Activated CD4-positive, alpha-beta T cell treated with anti-CD3 and anti-CD28 coated beads for 36 hours (primary cell): ENCODE measurements around the gene PLCB1. TPM values are rescaled to one million over a fixed set of nuclear protein-coding genes. Genes with fewer than 3 reads are reported as not detected.

Source experiments
- ATAC-seq: fragments of 200-7000 bp; cut with Tn5 transposase; one replicate; pipeline ENCODE4 v1.10.0; 2021; ENCODE audit warnings: mild to moderate bottlenecking, moderate library complexity
- CTCF ChIA-PET: fragments of 350-600 bp; sonication (Branson Sonifier 250); formaldehyde crosslinking; loops from one replicate; lab custom pipeline; 2021; ENCODE audit warnings: antibody characterized with exemption; lab: Charles Lee
- POLR2A ChIA-PET: fragments of 350-600 bp; sonication (Branson Sonifier 250); formaldehyde crosslinking; loops from one replicate; lab custom pipeline; 2021; ENCODE audit warnings: antibody characterized with exemption, inconsistent platforms; lab: Charles Lee
- DNase-seq: peaks from one replicate; pipeline ENCODE4 v3.0.0-alpha.2; 2020
- H3K27ac Mint-ChIP-seq: one replicate; pipeline ENCODE4 v1.8.0; 2021; ENCODE audit warnings: mixed read lengths
- H3K27me3 Mint-ChIP-seq: one replicate; pipeline ENCODE4 v1.8.0; 2021; ENCODE audit warnings: mixed read lengths
- H3K36me3 Mint-ChIP-seq: one replicate; pipeline ENCODE4 v1.8.0; 2021; ENCODE audit warnings: low read depth, mixed read lengths
- H3K4me1 Mint-ChIP-seq: one replicate; pipeline ENCODE4 v1.8.0; 2021; ENCODE audit warnings: mixed read lengths
- H3K4me3 Mint-ChIP-seq: one replicate; pipeline ENCODE4 v1.8.0; 2021; ENCODE audit warnings: mild to moderate bottlenecking, moderate library complexity, mixed read lengths
- H3K9me3 Mint-ChIP-seq: one replicate; pipeline ENCODE4 v1.8.0; 2021; ENCODE audit warnings: low read depth, mixed read lengths
- intact Hi-C, 2 experiments: fragments of 100-400 bp; cut with DNase I in 1 of 2; cut with micrococcal nuclease in 1 of 2; formaldehyde crosslinking; loops; one replicate each; pipeline versions ENCODE4 v1.14.2 to v1.15.1; 2022 to 2024; cut with DNase I, micrococcal nuclease
- total RNA-seq, 2 experiments: library from RNA; stranded (reverse); gene quantifications; one replicate each; pipeline ENCODE4 v1.2.3, GENCODE V29; 2021

The PLCB1 gene
- total RNA-seq, 2 experiments from 2014 or later = 1.4 to 1.5 TPM

DNA sequence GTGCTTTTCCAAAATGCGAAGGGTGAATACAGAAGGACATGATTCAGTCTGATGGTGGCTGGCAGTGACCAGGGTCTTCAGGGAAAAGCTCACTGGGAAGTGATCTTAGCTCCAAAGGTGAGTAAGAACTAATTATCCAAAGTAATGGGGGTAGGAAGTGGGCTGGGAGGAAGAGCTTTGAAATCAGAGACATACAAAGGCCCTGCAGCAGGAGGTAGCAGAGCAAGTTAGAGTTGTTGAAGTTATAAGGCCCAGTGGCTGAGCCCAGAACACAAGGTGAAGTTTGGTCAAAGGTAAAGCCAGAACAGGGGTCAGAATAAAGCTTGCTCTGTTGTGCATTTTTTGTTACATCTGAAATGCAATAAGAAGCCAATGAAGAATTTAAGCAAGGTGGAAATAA lies 81.2 kb downstream of the PLCB1 start:
- DNase-seq (no peak), ATAC-seq (no peak)
- peaks cover 57% of the 10 kb centered on the region for H3K4me1 Mint-ChIP-seq
- peak overlapping the region; percentile 72 for H3K27ac Mint-ChIP-seq
- no peak overlapping the region for H3K4me3 Mint-ChIP-seq
- ChIA-PET POLR2A (no interaction called here), CTCF (interaction anchor here (0.6 to 1.5 kb wide), 3 partner anchors 55 to 157 kb away, joined by 3 to 4 read pairs (median 3); no protein-coding TSS in a partner anchor)
- intact Hi-C loops = loop anchor here (2.0 to 5.0 kb wide), 5 partner anchors 56 to 196 kb away; partner anchors contain the start of genes PLCB1 (in 1 of the 2) and TMX4 (in 1 of the 2)
- H3K27me3 Mint-ChIP-seq = no peaks in the 10 kb centered on the region
- H3K36me3 Mint-ChIP-seq = no peaks in the 10 kb centered on the region
- no peaks in the 10 kb centered on the region for H3K9me3 Mint-ChIP-seq

DNA sequence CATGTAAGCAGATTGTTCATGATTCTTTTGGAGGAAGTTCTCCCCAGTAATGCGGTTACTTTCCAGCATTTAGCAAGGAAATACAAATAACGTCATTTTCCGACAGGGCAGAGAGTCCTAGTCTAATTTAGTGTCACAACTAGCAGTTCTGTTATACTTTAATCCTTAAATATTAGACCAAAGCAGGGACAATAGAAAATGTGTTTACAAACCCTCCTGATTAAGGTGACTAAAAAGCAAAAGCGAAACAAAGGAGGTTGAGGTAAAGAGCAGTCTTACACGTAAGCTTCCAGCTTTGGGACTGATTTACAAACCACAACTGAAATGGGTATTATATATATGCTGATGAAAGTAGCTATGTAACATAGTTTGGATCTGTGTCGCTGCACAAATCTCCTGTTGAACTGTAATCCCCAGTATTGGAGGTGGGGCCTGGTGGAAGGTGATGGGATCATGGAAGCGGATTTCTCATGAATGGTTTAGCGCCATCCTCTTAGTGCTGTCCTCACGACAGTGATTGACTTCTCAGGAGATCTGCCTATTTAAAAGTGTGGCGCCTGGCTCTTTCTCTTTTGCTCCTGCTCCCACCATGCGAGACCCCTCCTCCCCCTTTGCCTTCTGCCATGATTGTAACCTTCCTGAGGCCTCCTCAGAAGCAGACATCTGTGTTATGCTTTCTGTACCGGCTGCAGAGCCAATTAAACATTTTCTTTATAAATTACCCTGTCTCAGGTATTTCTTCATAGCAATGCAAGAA lies 81.9 kb downstream of the PLCB1 start:
- Mint-ChIP-seq H3K4me1 (peaks cover 55% of the 10 kb centered on the region), H3K27ac (peak overlapping the region; percentile 80), H3K9me3 (no peaks in the 10 kb centered on the region), H3K36me3 (no peaks in the 10 kb centered on the region), H3K4me3 (peak overlapping the region; percentile 53), H3K27me3 (no peaks in the 10 kb centered on the region)
- ChIA-PET CTCF (no interaction called here), POLR2A (no interaction called here)
- intact Hi-C loops = loop anchor here (2.0 to 5.0 kb wide), 5 partner anchors 57 to 197 kb away; partner anchors contain the start of genes PLCB1 (in 1 of the 2) and TMX4 (in 1 of the 2)
- DNase-seq (peak; percentile 13), ATAC-seq (peak; percentile 81)

DNA sequence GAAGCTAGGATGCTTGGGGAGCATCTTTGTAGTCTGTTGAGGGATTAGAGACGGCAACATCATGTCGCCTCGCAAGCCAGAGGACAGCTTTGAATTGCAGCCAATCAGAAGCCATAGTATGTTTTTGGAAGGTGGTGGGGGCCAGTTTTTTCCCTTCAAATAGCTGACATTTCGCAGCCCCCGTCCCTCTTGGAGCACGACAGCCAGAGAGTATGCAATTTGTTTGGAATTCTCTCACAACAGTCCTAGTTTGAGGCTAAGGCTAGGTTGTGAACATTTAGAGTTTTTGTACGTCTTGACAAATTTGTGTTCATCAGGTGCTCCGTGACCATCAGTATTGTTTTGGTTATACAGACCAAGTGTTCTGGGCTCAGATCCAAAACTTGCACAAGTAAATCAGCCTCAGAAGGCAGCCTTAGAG lies 83.3 kb downstream of the PLCB1 start:
- ChIA-PET POLR2A (no interaction called here), CTCF (interaction anchor here (1.5 kb wide), 1 partner anchor 59 kb away, joined by 3 read pairs; no protein-coding TSS in a partner anchor)
- no peak for ATAC-seq
- H3K4me3 Mint-ChIP-seq = no peak overlapping the region
- H3K36me3 Mint-ChIP-seq = no peaks in the 10 kb centered on the region
- intact Hi-C loops = loop anchor here (5.0 kb wide), 2 partner anchors 57 to 182 kb away; no protein-coding TSS in a partner anchor
- no peaks in the 10 kb centered on the region for H3K9me3 Mint-ChIP-seq
- peaks cover 52% of the 10 kb centered on the region for H3K4me1 Mint-ChIP-seq
- no peak for DNase-seq
- H3K27ac Mint-ChIP-seq = no peak overlapping the region
- no peaks in the 10 kb centered on the region for H3K27me3 Mint-ChIP-seq

DNA sequence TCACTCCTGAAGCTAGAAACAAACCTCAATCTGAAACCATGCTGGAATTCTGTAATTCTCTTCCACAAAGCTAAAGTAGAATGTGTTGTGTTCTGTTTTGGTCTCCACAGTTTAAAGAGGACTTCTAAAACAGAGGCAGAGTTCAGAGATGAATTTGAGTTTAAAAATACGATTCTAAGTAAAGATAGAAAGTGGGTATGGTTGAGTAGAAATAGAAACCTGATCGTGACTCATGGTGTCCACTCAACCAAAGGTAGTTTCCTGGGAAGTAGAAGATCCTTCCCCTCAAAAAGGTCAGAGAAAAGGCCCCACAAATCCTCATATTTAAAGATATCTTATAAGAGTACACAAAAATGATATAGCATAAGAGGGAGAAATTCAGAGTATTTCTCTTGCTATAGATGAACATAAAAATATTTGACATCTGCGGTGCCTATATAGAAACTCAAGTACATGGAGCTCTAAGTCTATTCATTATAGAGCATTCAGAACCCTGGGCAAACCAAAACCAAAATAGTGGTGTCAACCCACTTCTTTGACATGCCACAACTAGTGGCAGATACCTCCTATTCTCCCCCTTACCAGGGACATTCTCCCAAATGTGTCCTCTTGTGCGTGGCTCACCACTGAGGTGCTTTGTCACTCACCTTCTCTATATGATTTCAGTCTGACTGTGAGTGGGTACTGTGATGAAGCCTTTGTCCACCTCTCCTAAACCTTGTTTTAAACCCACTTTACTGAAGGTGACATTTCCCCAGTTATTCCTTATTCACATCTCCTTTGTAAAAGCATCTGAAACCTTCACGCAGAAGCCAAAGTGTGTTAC lies 84.5 kb downstream of the PLCB1 start:
- Mint-ChIP-seq H3K27me3 (no peaks in the 10 kb centered on the region), H3K4me3 (no peak overlapping the region), H3K4me1 (peaks cover 46% of the 10 kb centered on the region), H3K9me3 (no peaks in the 10 kb centered on the region), H3K27ac (peak overlapping the region; percentile 1), H3K36me3 (no peaks in the 10 kb centered on the region)
- DNase-seq (peak; percentile 17), ATAC-seq (peak; percentile 41)
- ChIA-PET POLR2A (interaction anchor here (0.6 kb wide), 1 partner anchor 57 kb away, joined by 3 read pairs; no protein-coding TSS in a partner anchor), CTCF (interaction anchor here (1.5 kb wide), 1 partner anchor 61 kb away, joined by 3 read pairs; no protein-coding TSS in a partner anchor)
- intact Hi-C loops = loop anchor here (5.0 kb wide), 2 partner anchors 56 to 181 kb away; no protein-coding TSS in a partner anchor

DNA sequence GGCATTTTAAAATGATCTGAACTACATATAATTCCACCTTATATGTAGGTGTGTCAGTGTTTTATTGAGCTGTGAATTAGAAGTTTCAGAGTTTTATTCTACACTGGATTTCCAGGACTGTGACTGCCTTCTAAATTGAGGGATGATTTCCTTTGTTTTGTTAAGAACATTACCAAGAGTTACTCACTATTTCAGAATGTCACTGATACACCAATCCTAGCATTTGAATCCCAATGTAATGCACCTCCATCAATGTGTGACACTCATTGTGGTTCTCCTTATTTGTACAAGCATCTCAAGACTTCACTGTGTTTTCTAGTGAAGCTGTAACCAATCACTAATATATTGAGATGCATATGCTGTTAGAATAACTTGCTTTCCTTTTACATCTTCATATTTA lies 86.8 kb downstream of the PLCB1 start:
- intact Hi-C loops = loop anchor here (5.0 kb wide), 2 partner anchors 53 to 178 kb away; no protein-coding TSS in a partner anchor
- DNase-seq (no peak), ATAC-seq (no peak)
- POLR2A ChIA-PET = no interaction called here
- H3K4me1 Mint-ChIP-seq = peaks cover 32% of the 10 kb centered on the region
- H3K27ac Mint-ChIP-seq = no peak overlapping the region
- CTCF ChIA-PET = no interaction called here
- no peaks in the 10 kb centered on the region for H3K9me3 Mint-ChIP-seq
- H3K27me3 Mint-ChIP-seq = no peaks in the 10 kb centered on the region
- no peak overlapping the region for H3K4me3 Mint-ChIP-seq
- H3K36me3 Mint-ChIP-seq = no peaks in the 10 kb centered on the region

DNA sequence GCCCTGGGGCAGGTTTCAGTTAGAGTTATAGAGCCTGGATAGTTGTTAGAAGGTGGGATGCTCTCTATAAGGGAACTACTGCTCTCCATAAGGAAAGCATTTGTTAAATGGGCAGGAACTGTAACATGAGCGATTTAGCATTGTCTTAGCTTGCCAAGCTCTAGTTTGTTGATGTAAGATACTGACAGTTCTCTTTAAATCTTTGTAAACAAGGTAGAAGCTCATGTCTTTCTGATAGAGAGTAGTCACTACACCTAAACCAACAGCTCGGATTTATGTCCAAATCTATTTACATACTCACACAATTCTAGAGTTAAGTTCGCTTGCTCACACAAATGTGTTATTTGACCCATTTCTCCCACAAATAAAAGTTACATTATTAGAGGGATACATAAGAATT lies 87.3 kb downstream of the PLCB1 start:
- POLR2A ChIA-PET = no interaction called here
- Mint-ChIP-seq H3K36me3 (no peaks in the 10 kb centered on the region), H3K4me1 (peaks cover 27% of the 10 kb centered on the region), H3K9me3 (no peaks in the 10 kb centered on the region), H3K4me3 (no peak overlapping the region), H3K27ac (no peak overlapping the region), H3K27me3 (no peaks in the 10 kb centered on the region)
- intact Hi-C loops = loop anchor here (5.0 kb wide), 2 partner anchors 53 to 178 kb away; no protein-coding TSS in a partner anchor
- no peak for DNase-seq
- CTCF ChIA-PET = no interaction called here
- no peak for ATAC-seq

DNA sequence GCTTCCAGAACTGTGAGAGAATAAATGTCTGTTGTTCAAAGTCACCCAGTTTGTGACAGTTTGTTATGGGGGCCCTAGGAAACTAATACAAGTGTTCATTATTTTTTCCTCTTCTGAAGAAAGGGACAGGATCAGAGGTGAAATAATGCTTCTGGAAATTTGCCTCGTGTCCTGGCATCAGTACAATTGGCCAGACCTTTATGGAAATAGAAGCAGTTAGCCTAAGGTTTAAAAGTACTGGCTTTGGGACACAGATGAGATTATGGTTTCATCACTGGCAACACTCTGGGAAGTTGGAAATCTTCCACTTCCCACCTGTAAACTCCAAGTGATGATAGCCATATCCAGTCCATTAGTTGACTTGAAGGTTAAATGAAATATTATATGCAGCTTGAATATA lies 88.7 kb downstream of the PLCB1 start:
- Mint-ChIP-seq H3K27me3 (no peaks in the 10 kb centered on the region), H3K9me3 (no peaks in the 10 kb centered on the region), H3K4me3 (no peak overlapping the region), H3K27ac (no peak overlapping the region), H3K36me3 (no peaks in the 10 kb centered on the region), H3K4me1 (peaks cover 15% of the 10 kb centered on the region)
- ATAC-seq (no peak), DNase-seq (no peak)
- intact Hi-C loops = no loop called here
- CTCF ChIA-PET = no interaction called here
- POLR2A ChIA-PET = interaction anchor here (0.6 kb wide), 1 partner anchor 68 kb away, joined by 3 read pairs; no protein-coding TSS in a partner anchor

DNA sequence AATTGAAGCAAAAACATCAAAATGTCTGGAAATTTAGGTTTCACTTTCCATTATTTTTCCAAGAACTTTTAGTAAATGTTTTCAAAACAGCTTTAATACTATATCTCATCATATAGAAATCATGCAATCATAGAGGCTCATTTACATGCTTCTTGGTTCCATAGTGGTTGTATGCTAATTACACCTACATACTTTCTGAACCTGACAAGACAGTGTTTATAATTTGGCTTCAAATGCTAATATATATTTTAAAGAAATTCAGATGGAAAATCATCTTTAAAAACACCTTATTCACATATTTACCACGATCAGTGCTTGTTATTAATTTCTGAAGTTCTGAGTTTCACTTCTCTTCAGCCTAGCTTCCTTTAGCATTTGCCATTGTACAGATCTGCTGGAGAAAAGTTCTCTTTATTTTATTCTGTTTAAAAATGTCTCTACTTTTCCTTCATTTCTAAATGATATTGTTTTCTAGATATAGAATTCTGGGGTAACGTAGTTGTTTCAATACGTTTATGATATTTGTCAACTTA lies 89.9 kb downstream of the PLCB1 start:
- Mint-ChIP-seq H3K4me3 (no peak overlapping the region), H3K9me3 (no peaks in the 10 kb centered on the region), H3K27me3 (no peaks in the 10 kb centered on the region), H3K36me3 (no peaks in the 10 kb centered on the region), H3K27ac (no peak overlapping the region), H3K4me1 (peaks cover 3% of the 10 kb centered on the region)
- CTCF ChIA-PET = no interaction called here
- POLR2A ChIA-PET = no interaction called here
- intact Hi-C loops = no loop called here
- ATAC-seq (no peak), DNase-seq (no peak)

DNA sequence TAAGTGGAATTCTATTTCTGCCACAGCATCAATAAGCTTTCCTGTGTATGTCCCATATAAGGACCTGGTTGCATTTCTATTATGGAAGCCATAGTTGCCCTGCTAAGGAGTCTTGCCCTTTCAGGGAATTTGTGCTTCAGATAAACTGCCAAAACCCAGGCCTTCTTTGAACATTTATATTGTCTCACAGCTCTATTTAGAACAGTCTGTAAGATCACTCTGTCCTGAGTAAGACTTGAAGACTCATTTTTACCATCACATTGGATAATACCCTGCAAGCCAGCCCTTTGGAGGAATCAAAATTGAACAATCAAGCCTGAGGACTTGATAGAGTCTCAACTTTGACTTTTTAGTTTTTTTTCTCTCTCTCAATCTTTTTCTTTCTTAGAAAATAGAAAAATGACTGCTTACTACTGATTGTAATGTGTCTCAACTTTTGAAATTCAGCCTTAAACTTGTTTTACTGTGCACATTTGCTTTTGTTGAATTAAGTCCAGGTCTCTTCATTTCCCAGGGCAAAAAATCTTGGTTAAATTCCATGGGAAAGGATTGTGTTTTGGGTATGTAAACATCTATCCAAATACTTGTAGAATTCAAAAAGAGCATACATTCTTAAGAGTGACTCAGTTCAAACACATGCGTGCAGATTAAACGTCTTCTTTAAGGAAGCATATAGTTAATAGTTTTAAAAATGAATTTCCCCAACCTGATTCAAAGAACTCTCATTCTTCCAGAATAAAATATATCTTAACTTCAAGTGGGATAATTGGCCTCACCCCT lies 91.2 kb downstream of the PLCB1 start:
- no peaks in the 10 kb centered on the region for H3K9me3 Mint-ChIP-seq
- CTCF ChIA-PET = interaction anchor here (0.8 kb wide), 1 partner anchor 165 kb away, joined by 3 read pairs; no protein-coding TSS in a partner anchor
- no peak overlapping the region for H3K27ac Mint-ChIP-seq
- POLR2A ChIA-PET = no interaction called here
- ATAC-seq (no peak), DNase-seq (no peak)
- H3K36me3 Mint-ChIP-seq = no peaks in the 10 kb centered on the region
- H3K4me3 Mint-ChIP-seq = no peak overlapping the region
- H3K27me3 Mint-ChIP-seq = no peaks in the 10 kb centered on the region
- intact Hi-C loops = no loop called here
- H3K4me1 Mint-ChIP-seq = no peaks in the 10 kb centered on the region

DNA sequence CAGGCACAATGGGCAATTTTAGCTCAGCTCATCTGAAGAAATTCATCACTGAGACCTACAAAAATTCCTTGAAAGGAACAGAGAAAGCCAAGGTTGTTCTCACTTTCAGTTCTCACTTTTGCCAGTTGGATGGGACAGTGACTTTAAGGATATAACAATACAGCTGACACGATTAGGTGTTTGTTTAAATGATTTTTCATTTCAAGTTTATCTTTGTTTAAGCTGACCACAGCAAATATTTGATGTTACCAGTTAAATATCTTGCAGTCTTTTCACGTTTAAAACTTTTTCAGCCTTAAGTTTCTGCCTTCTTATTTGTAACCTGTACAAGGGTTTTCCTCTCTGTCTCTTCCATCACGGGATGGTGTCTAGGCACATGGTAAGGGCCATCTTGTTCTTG lies 93.6 kb downstream of the PLCB1 start:
- Mint-ChIP-seq H3K27me3 (no peaks in the 10 kb centered on the region), H3K27ac (no peak overlapping the region), H3K9me3 (no peaks in the 10 kb centered on the region), H3K4me1 (no peaks in the 10 kb centered on the region), H3K4me3 (no peak overlapping the region), H3K36me3 (no peaks in the 10 kb centered on the region)
- intact Hi-C loops = no loop called here
- DNase-seq = no peak
- ChIA-PET POLR2A (no interaction called here), CTCF (interaction anchor here (1.3 kb wide), 1 partner anchor 88 kb away, joined by 3 read pairs; no protein-coding TSS in a partner anchor)
- no peak for ATAC-seq
